ENCODE results near the gene RTP5.
A peak's percentile ranks its signal among the peaks of the same experiment; 100 is the strongest.
"Not testable (repeated sequence)": the region's sequence is repeated elsewhere in the genome, so short reads cannot be mapped to it uniquely, and the experiment has no call there.

Gene RTP5

GRCh38 chr2:241870611-241871537 is 1.3 kb downstream of the RTP5 start:
- peak; percentile 32 for DNase-seq (ENCODE audit: low spot score)

- no peak for DNase-seq (ENCODE audit: low spot score)
Observed at GRCh38 chr2:241871538-241872312, 2.2 kb downstream of the RTP5 start.

DNA sequence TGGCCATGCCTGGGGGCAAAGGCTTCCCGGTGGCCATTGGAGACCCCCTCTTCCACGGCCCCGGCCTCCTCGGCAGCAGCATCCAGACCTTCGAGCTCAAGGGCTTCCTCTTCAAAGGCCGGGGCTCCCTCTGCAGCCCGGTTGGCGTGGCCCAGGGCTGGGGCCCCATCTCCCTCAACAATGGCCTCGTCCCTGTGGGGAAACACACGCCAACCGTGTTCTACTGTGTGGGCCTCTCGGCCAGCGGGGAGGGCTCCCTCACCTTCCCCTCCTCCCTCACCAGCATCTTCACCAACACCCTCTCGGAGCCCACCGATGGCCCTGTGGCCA is 2.7 kb downstream of the RTP5 start:
- DNase-seq (ENCODE audit: low spot score), result no peak

- DNase-seq (ENCODE audit: low spot score), result no peak
Observed at GRCh38 chr2:241873081-241873802, 3.7 kb downstream of the RTP5 start.

GRCh38 chr2:241873803-241874110 is 4.2 kb downstream of the RTP5 start:
- DNase-seq (ENCODE audit: low spot score), result no peak

- no peak for DNase-seq (ENCODE audit: low spot score)
Observed at GRCh38 chr2:241874277-241874925, 4.9 kb downstream of the RTP5 start.

- DNase-seq (ENCODE audit: low spot score), result not testable (repeated sequence)
Observed at GRCh38 chr2:241875754-241876527, 6.4 kb downstream of the RTP5 start.

GRCh38 chr2:241876528-241877196 is 7.1 kb downstream of the RTP5 start:
- DNase-seq (ENCODE audit: low spot score), result no peak

DNA sequence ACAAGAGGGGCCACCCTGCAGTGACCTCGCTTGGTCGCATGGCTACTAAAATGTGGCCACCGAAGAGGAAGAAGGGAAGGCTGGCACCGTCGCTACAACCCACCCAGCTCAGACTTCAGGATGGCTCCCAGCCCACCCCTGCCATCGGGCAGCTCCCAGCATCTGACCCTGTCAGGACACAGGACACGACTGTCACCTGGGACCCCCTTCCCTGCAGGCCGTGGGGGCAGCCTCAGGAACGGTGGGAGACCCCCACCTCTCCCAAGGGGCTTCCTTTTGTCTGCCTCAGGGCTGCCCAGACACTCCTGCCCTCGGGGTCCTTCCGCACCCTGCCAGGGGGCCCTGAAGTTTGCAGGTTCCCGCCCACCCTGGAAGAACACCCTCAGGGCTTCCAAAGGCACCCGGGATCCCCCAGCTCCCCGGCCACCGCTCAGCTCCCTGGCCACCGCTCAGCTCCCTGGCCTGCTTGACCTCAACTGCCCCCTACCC is 7.7 kb downstream of the RTP5 start:
- no peak for DNase-seq (ENCODE audit: low spot score)

DNA sequence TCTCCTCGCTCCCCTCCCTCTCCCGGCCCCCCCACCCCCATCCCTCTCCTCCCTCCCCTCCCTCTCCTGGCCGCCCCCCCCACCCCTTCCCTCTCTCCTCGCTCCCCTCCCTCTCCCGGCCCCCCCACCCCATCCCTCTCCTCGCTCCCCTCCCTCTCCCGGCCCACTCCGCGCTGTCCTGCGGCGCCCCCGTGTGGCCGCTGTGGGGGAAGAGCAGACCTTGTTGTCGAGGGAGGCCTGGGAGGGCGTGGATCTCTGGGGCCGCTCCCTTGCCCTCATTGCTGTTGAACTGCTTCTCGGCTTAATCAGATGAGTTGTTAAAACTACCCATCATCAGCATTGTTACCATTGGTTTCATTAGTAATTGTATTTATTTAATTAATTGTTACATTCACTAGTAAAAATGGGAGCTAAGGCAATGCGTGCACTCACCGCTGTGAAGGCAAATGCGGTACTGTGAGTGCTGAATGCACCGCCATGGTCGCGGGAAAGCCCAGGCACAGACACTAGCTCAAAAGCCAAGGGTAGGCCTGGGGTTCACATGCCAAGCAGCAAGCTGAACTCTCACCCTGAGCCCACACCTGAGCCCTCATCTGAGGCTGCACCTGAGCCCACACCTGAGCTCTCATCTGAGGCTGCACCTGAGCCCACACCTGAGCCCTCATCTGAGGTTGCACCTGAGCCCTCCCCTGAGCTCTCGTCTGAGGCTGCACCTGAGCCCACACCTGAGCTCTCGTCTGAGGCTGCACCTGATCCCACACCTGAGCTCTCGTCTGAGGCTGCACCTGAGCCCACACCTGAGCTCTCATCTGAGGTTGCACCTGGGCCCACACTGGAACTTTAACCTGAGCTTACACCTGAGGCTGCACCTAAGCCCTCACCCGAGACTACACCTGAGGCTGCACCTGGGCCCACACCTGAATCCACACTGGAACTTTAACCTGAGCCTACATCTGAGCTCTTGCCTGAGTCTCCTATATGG is 8.8 kb downstream of the RTP5 start:
- DNase-seq (ENCODE audit: low spot score), result peak; percentile 72

DNA sequence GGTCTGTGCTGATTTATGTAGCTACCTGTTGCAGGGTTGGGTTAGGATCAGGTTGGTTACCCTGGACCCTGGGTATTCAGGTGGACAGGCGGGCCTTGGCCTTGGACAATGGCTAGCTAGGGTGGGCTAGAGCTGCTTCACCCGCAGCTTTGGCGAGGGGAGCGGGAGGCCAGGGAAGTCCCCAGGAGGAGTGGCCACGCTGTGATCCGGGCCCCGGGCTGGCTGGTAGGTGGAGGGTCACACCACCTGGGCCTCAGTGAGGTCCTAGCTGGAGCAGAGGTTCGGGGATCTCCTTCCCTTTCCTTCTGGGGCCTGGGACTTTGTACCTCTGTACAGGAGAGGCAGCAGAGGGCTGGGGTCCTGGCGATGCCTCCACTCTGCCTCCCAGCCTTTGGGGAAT is 9.8 kb downstream of the RTP5 start:
- no peak for DNase-seq (ENCODE audit: low spot score)

DNA sequence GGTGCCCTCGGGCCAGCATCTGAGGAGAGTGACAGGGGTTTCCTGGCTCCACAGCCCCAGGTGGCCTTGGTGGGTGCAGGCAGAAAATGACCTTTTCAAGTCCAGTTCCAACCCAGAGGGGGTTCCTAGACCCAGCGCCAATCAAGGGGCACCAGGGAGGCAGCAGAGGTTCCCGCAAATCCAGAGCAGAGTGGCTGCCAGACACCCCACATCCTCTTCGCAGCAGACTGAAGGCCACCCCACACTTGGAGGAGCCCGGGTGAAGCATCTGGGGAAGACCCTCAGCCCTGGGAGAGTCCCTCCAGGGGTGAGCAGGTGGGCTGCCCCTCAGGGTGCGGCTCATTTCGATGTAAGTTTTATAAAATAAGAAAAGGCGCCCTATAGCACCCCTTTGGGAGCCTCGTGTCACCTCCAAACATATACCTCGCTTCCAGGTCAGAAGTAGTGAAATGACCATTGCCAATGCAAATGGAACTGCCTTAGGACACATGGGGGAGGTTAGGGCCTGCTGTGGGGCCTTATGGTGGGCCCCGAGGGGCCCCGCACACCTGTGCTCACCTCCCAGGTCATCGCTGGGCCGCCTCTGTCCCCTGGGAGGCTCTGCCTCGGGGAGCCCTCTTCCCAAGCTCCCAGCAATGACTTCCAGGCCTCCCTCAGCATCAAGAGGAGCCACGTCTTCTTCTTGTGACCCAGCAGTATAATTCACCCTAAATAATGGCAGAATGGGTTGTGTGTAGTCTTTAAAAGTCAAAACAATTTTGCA is 11.0 kb downstream of the RTP5 start:
- DNase-seq (ENCODE audit: low spot score), result no peak

- DNase-seq (ENCODE audit: low spot score), result no peak
Observed at GRCh38 chr2:241882091-241882625, 12.6 kb downstream of the RTP5 start.

- no peak for DNase-seq (ENCODE audit: low spot score)
Observed at GRCh38 chr2:241884951-241885290, 15.4 kb downstream of the RTP5 start.

GRCh38 chr2:241885291-241885945 is 15.9 kb downstream of the RTP5 start:
- DNase-seq (ENCODE audit: low spot score), result no peak

DNA sequence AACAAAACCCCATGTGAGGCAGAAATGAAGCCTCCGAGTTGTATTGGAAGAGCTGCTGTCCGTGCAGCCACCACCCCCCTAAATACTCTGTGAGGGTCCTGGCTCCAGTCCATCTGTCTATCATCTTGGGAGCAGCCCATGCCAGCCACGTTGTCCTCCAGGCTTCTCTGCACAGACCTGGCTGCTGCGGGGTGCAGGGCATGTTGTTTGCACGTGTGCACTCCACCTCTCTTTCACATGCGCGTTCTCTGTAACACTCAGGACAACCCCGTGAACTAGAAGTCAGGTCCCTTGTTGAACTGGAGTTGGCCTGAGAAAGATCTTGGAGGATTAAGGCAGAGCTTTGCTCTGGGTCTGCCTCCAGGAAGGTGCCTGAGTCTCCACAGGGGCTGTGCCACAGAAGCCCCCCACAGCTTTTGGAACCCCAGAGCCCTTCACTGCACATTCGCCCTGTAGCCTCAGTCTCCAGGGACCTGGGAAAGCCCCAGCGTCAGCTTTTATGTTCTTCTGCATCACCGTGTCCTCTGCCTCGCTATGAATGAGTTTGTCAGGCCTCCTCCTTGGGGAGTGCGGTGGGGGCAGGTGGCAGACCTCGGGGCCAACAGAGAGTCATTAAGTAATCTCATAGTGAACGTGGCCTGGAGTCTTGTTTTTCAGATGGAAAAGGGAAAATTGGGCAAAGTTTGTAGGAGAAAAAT is 16.6 kb downstream of the RTP5 start:
- DNase-seq (ENCODE audit: low spot score), result no peak

DNA sequence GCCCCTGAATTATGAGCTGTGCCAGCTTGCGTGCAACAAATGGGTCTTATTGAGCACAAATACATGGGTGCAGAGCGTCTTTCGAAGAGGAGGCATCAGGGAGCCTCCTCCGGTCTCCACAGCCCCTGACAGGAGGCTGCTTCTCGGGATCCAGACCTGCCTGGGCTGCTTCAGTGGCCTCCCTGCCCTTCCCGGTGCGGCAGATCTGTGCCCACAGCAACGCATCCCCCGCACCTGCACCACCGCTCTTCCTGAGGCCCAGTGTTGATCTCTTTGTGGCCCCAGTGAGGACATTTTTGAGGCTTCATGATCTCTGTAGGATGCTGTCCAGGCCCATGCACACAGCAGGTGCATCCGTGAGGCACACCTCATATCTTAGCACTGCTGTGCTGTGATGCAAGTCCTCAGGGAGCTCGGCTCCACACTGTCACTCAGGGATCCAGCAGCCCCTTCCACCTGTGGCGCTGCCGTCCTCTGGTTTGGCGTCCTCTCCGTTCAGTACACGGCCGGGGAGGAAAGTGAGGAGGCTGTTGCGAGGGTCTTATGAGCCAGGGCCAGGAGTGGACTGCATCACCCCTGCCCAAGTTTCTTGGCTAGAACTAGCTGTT is 17.4 kb downstream of the RTP5 start:
- DNase-seq (ENCODE audit: low spot score), result no peak
